Smooth muscle cell of the brain vasculature (primary cell): ENCODE measurements around the gene GNG13.
"Not testable (repeated sequence)": the region's sequence is repeated elsewhere in the genome, so short reads cannot be mapped to it uniquely, and the experiment has no call there.

Experiments used
- DNase-seq: peaks from one replicate; pipeline ENCODE4 v3.0.0-alpha.2; 2012; ENCODE audit warnings: low read depth, low spot score

Gene GNG13

GRCh38 chr16:831571-832413 is 31.3 kb upstream of the GNG13 start:
- no peak for DNase-seq

DNA sequence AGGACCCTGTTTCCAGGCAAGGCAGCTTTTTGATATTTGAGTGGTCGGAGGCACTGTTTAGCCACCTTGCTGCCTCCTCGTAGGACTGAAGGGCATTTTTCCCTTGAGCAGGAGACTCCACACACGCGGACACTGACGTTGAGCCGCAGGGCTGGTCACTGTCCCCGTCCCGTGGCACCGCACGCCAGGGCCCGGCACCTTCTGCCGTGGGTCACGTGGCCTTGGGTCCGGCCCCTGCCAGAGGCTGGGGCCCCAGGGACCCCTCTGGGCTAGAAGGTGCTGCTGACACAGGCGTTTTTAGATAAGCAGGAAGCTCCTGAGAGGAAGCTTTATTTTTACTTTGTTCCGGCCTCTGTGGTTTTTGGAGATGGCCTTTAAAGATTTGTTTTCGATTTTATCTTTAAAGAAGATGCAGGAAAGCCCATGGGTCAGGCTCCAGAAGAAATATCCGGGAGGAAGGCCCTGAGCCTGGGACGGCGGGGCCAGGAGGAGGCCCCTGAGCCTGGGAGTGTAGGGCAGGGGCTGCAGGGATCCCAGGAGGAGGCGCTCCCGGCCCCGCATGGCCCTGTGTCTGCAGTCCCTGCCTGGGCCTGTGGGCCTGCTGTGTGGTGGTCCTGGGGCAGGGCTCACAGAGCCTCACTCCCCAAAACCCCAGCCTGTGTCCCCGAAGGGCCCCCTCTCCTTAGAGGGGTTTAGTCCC is 30.5 kb upstream of the GNG13 start:
- no peak for DNase-seq

DNA sequence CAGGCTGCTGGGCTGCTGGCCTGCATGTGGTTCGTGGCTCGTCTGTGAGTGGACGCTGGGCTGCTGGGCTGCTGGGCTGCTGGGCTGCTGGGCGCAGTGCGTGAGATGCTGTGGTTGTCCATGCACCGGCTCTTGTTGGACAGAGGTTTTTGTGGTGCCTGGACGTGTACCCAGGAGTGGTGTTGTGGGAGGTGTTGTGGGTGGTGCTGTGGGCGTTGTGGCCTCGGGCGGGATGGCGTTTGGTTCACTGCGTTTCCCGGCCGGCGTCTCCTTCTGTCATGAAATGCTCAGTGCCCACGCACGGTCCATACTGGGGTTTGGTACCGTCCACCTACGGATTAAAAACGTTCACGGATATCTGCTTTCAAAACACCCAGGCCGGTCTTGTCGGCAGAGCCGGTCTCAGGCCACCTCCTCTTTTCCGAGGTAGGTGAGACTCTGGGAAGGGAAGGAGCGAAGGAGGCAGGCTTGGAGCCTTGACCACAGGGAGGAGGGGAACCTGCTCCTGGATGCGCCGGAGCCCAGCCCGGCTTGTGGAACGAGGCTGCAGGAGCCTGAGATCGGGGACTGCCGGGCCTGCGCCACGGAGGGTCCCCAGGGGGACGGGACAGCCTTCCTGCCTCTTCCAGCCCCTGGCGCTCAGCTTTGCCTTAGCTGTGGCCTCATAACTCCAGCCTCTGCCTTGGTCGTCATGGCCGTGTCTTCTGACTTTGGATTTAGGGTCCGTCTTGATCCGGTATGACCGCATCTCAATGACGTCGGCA is 29.8 kb upstream of the GNG13 start:
- no peak for DNase-seq

DNA sequence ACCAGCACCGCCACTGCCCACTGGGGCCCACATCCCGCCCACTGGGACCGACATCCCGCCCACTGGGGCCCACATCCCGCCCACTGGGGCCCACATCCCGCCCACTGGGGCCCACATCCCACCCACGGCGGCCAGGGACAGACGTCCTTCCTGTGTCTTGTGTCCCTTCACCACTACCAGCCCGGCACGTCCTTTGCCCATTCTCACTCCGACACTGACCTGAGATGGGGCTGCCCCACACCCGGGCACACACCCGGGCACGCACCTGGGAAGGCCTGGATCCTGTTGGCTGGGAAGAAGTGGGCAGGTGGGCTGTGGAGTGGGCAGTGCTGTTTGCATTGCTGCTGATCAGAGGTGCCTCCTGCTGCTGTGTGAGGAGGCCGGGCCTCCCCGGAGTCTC is 28.4 kb upstream of the GNG13 start:
- no peak for DNase-seq

- DNase-seq, result no peak
Measured at GRCh38 chr16:827513-827912, 27.0 kb upstream of the GNG13 start.

DNA sequence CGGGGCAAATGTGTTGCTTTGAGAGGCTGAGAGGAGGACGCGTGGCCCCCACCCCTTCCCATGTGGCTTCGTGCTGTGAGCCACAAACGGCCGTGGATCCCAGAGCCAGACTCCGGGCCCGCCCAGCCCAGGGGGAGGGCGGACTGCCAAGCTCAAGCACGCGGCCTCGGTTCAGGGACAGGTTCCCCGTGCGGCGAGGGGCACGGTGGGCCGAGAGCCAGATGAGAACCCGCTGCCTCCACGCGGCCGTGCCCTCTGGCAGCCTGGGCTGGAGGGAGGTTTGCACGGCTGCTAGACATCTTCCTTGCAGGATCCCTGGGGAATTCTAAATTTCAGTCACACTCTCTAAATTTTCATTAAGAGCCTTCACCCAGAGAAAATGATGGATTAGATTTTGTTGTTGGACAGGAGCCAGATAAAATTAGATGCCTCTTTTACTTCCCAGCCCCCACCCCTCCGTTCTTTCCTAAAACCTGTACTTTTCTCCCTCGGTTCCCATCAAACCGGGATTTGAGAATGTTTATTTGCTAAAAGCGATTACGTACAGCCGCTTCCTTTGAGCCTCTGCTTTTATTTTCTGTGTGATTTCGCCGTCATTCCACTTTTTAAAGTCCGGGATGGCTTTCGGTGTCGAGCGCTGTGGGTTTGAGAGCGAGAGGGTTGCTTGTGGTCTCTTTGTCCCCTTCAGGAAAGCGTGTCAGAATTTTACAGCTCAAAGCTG is 25.0 kb upstream of the GNG13 start:
- no peak for DNase-seq

GRCh38 chr16:824601-825000 is 24.1 kb upstream of the GNG13 start:
- DNase-seq, result no peak

- no peak for DNase-seq
Measured at GRCh38 chr16:824194-824593, 23.7 kb upstream of the GNG13 start.

DNA sequence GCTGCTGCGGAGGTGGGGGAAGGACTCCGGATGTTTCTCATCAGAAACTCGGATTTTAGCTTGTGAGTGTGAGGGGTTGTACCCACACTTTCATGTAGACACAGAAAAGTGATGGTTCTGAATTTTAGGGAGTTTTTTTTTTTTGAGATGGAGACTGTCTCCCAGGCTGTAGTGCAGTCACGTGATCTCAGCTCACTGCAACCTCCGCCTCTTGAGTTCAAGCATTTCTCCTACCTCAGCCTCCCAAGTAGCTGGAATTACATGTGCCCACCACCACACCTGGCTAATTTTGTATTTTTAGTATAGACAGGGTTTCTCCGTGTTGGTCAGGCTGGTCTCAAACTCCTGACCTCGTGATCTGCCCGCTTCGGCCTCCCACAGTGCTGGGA is 22.4 kb upstream of the GNG13 start:
- DNase-seq, result no peak

- DNase-seq, result no peak
Measured at GRCh38 chr16:822174-822908, 21.8 kb upstream of the GNG13 start.

- DNase-seq, result no peak
Measured at GRCh38 chr16:821751-822150, 21.2 kb upstream of the GNG13 start.

GRCh38 chr16:820748-821147 is 20.2 kb upstream of the GNG13 start:
- DNase-seq, result no peak

- not testable (repeated sequence) for DNase-seq
Measured at GRCh38 chr16:820044-820408, 19.5 kb upstream of the GNG13 start.

GRCh38 chr16:819336-820043 is 19.0 kb upstream of the GNG13 start:
- DNase-seq, result no peak

- no peak for DNase-seq
Measured at GRCh38 chr16:818592-818991, 18.1 kb upstream of the GNG13 start.

DNA sequence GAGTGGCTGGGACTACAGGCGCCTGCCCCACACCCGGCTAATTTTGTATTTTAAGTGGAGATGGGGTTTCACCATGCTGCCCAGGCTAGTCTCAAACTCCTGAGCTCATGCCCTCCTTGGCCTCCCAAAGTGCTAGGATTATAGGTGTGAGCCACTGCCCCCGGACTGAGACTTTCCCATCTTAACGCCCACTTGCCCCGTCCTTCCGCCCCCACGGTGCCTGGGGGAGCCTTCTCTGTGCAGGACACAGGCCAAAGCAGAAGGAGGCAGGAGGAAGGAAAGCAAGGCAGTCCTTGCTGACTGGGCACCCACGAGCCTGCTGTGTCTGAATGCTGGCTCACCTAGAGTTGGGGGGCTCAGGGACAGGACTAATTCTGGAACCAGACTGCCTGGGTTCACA is 17.6 kb upstream of the GNG13 start:
- DNase-seq, result no peak

DNA sequence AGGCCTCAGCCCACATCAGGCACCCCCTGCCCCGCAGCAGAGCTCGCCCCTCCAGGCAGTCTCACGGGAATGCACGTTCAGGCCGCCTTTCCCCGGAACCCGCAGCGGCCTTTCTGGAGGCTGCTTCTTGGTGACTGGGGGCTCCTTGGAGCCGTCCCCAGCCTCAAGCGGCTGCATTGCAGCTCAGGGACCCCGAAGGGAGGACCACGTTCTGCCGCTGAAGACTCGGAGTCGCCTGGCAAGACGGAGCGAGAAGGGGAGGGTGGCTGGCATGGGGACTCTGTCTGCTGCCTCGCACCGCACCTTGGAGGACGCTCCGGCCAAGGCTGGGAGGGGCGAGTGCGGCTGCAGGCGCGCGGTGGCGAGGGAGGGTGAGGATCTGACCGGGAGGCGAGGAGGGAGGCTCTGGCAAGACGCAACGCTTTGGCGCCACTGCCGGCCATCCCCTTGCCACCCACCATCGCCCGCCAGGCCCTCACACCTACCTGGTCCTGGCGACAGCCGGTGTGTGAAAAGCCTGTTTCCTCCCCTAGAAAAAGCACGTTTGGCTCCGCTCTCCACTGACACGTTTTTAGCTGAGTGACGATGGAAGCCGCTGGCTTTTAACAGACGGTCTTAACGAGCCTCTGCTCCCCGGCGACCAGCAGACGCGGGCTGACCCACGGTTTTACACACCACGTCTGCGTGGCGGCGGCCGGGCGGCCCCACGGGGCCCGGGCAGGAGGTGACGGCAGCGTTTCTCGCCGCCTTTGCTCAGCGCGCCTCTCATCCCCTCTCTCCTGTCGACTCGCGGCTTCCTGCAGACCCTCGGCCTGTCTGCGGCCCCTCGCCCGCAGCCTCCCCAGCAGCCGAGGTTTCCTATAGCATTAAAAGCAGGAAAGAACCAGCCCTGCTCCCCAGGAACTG is 16.7 kb upstream of the GNG13 start:
- no peak for DNase-seq

GRCh38 chr16:815861-816260 is 15.3 kb upstream of the GNG13 start:
- no peak for DNase-seq

DNA sequence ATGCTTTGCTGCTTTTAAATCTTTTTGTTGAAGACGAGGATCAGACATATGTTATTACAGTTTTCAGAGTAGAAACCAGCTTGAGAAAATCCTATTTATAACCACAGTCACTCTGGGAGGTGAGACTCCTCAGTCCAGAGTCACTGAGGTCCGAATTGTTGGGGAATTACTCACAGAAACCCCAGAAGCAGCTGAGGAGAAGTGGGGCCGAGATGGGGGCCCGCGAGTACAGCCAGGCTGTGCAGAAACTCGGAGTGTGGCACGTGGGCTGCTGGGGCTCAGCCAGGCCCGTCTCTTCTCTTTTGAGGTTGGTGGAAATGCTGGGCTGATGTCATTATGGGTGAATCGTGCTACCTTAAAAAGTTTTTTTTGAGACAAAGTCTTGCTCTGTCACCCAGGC is 14.4 kb upstream of the GNG13 start:
- no peak for DNase-seq
